ENCODE results near the gene METTL22.

Gene METTL22

DNA sequence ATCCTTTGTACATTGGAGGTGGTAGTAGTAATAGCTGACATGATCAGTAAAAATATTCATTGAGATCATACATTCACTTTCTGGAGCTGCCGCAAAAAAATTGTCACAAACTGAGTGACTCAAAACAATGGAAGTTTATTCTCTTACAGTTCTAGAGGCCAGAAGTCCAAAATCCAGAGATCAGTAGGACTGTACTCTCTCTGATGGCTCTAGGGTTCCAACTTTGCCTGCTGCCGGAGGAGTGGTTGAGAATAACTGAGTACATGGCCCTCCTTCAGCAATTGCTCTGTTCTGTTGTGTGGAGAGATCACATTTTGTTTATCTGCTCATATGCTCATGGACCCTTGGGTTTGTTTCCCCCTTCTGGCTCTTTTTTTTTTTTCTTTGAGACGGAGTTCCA is 76.5 kb downstream of the METTL22 start:
- DNase-seq = no peak

Data from activated CD4-positive, CD25-positive, alpha-beta regulatory T cell (primary cell).